ENCODE results near the gene ORM1. TPM values are rescaled to one million over a fixed set of nuclear protein-coding genes. Genes with fewer than 3 reads are reported as not detected.

ORM1 gene
- polyA plus RNA-seq, 3 donors = 2.2 to 4.9 (median 2.8) TPM

DNA sequence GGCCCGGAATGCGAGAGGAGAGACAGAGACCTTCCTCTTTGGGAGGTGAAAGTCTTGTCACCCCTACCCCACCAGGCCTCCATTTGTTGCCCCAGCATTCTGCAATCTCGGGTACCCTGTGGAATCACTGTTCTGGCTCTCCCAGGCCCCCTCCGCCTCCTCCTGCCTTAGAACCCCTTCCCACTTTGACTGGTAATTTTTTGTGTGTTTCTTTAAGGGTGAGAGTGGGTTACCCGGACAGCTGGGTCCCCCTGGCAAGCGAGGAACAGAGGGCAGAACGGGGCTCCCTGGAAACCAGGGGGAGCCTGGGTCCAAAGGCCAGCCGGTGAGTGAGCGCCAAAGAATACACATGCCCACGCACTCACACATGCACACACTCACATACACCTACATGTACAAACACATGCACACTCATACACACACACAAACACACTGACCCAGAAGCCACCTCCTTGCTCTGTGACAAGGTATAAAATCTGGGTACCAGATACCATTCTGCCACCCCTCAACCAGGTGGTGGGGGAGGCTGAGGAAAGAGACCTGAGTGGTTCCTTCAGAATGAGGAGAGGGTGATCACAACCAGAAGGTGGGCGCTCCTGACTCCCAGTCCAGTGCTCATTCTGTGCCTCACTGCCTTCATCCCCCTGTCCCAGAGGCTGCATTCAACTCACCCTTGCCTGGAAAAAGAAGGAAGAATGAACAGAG lies 30.9 kb upstream of the ORM1 start:
- no peak for TF ChIP-seq CTCF (IDR thresholded peaks at IDR 0.05)
- H3K27me3 ChIP-seq (ENCODE audit: control insufficient read depth in 2 of 2, insufficient read depth in 2 of 2, low read length in 2 of 2) = peaks cover 0 to 8% of the 10 kb centered on the region in 2 donors
- Mint-ChIP-seq H3K9me3 (peaks cover 5 to 29% (median 19%) of the 10 kb centered on the region in 7 donors), H3K27ac (no peak overlapping the region), H3K36me3 (no peaks in the 10 kb centered on the region), H3K27me3 (ENCODE audit: low read depth in 3 of 3) (peaks cover 8 to 16% (median 10%) of the 10 kb centered on the region in 3 donors), H3K4me1 (no peaks in the 10 kb centered on the region), H3K4me3 (no peak overlapping the region)
- no peaks in the 10 kb centered on the region for H3K79me2 ChIP-seq (ENCODE audit: insufficient read depth, low read length)
- intact Hi-C loops (cut with micrococcal nuclease) = loop anchor here (5.0 kb wide), 2 partner anchors 135 to 185 kb away; partner anchors contain the start of gene COL27A1 (in 1 of the 2)
- no peak overlapping the region for H3K27ac ChIP-seq (ENCODE audit: low read depth in 1 of 2, low read length in 2 of 2)
- no peak overlapping the region for H2AFZ ChIP-seq (ENCODE audit: insufficient read depth, low read depth, low read length, poor library complexity, severe bottlenecking)
- WGBS (ENCODE audit: insufficient coverage) = 91% methylated on average over 4 of the region's 11 CpGs
- peaks cover 5 to 12% of the 10 kb centered on the region in 2 donors for H3K9me3 ChIP-seq (replicated peaks in 1 of 2; ENCODE audit: control insufficient read depth in 1 of 2, insufficient read depth in 1 of 2, low read length in 2 of 2)
- H3K4me1 ChIP-seq (ENCODE audit: control insufficient read depth in 1 of 2, insufficient read depth in 2 of 2, low read length in 2 of 2) = no peaks in the 10 kb centered on the region
- H3K4me2 ChIP-seq (replicated peaks; ENCODE audit: extremely low read depth, low read length, poor library complexity, severe bottlenecking) = no peak overlapping the region
- no peak overlapping the region for H3K9ac ChIP-seq (ENCODE audit: insufficient read depth, low read length, poor library complexity, severe bottlenecking)
- DNase-seq = peak in 1 of 3 donors; percentile 1
- no peaks in the 10 kb centered on the region for H4K20me1 ChIP-seq (ENCODE audit: insufficient read depth, low read length)
- H3K36me3 ChIP-seq (replicated peaks in 1 of 2; ENCODE audit: control insufficient read depth in 1 of 2, insufficient read depth in 2 of 2, low read length in 2 of 2) = no peaks in the 10 kb centered on the region
- H3K4me3 ChIP-seq (replicated peaks in 1 of 3; ENCODE audit: low read depth in 2 of 3, low read length in 3 of 3) = no peak overlapping the region

DNA sequence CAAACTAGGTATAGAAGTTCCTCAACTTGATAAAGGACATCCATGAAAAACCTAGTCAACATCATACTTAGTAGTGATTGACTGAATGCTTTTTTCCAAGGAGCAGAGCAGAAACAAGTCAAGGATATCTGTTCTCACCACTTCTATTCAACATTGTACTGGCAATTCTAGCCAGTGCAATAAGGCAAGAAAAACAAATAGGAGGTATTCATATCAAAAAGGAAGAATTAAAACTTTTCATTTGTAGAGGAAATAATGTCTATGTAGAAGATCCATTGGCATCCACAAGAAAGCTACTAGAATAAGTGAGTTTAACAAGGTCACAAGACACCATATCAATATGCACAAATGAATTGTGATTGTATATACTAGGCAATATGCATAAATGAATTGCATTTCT lies 28.2 kb upstream of the ORM1 start:
- Histone ChIP-seq H3K79me2 (ENCODE audit: insufficient read depth, low read length) (no peaks in the 10 kb centered on the region), H3K9ac (ENCODE audit: insufficient read depth, low read length, poor library complexity, severe bottlenecking) (no peak overlapping the region), H3K27me3 (ENCODE audit: control insufficient read depth in 2 of 2, insufficient read depth in 2 of 2, low read length in 2 of 2) (peaks cover 0 to 8% of the 10 kb centered on the region in 2 donors), H4K20me1 (ENCODE audit: insufficient read depth, low read length) (no peaks in the 10 kb centered on the region), H3K9me3 (replicated peaks in 1 of 2; ENCODE audit: control insufficient read depth in 1 of 2, insufficient read depth in 1 of 2, low read length in 2 of 2) (peaks cover 5 to 12% of the 10 kb centered on the region in 2 donors), H3K4me3 (replicated peaks in 1 of 3; ENCODE audit: low read depth in 2 of 3, low read length in 3 of 3) (no peak overlapping the region), H3K4me2 (replicated peaks; ENCODE audit: extremely low read depth, low read length, poor library complexity, severe bottlenecking) (no peak overlapping the region), H3K36me3 (replicated peaks in 1 of 2; ENCODE audit: control insufficient read depth in 1 of 2, insufficient read depth in 2 of 2, low read length in 2 of 2) (no peaks in the 10 kb centered on the region), H2AFZ (ENCODE audit: insufficient read depth, low read depth, low read length, poor library complexity, severe bottlenecking) (no peak overlapping the region), H3K27ac (ENCODE audit: low read depth in 1 of 2, low read length in 2 of 2) (no peak overlapping the region), H3K4me1 (ENCODE audit: control insufficient read depth in 1 of 2, insufficient read depth in 2 of 2, low read length in 2 of 2) (no peaks in the 10 kb centered on the region)
- H3K9me3 Mint-ChIP-seq = peaks cover 5 to 29% (median 19%) of the 10 kb centered on the region in 7 donors
- H3K36me3 Mint-ChIP-seq = no peaks in the 10 kb centered on the region
- intact Hi-C loops (cut with micrococcal nuclease) = loop anchor here (5.0 kb wide), 2 partner anchors 137 to 187 kb away; partner anchors contain the start of gene COL27A1 (in 1 of the 2)
- peaks cover 6 to 11% (median 7%) of the 10 kb centered on the region in 3 donors for H3K27me3 Mint-ChIP-seq (ENCODE audit: low read depth in 3 of 3)
- no peak overlapping the region for H3K27ac Mint-ChIP-seq
- no peak for TF ChIP-seq CTCF (IDR thresholded peaks at IDR 0.05)
- H3K4me3 Mint-ChIP-seq = no peak overlapping the region
- no peaks in the 10 kb centered on the region for H3K4me1 Mint-ChIP-seq
- DNase-seq = no peak
